Fibroblast of villous mesenchyme (primary cell): Measurements from ENCODE around the gene TNNC1. TPM values are rescaled to one million over a fixed set of nuclear protein-coding genes. Genes with fewer than 3 reads are reported as not detected.
A peak's percentile ranks its signal among the peaks of the same experiment; 100 is the strongest.

Experiments
- DNase-seq: peaks from one replicate; pipeline ENCODE4 v3.0.0-alpha.2; 2010; ENCODE audit warnings: low read depth
- H3K4me3 ChIP-seq: 2 replicates; pipeline ENCODE4 v1.5.1; 2011; ENCODE audit warnings: low read depth, mild to moderate bottlenecking, low read length
- total RNA-seq: library from RNA; depleted of rRNA; stranded (reverse); fragments of >200 nt; gene quantifications from 2 replicates; pipeline ENCODE4 v1.2.3, GENCODE V29; 2012
- TF ChIP-seq, protein P1 (sequence below): IDR thresholded peaks from 2 replicates; pipeline ENCODE4 v1.5.1; 2012; ENCODE audit warnings: low read depth, mild to moderate bottlenecking, low read length; ENCODE audit not compliant: insufficient read depth

Gene TNNC1
- total RNA-seq, 1 donor: 1.3 TPM

DNA sequence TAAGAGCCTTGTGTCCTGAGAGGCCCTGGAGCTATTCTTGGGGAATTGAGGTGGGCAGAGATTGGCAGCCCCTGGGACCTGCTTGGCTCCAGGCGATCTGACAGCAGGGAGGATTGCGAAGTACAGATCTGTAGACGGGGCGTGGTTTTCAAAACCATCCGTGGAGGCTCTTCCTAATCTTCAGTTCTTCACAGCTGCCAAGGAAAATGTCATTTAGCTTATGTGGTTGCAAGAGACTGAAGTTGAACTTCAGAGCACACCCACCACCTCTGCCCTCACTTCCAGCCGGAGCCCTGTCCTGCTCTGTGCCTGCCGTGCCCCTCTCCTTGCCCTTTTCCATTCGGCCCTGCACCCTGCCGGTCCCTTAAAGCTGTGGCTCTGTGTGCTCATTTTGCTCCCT lies 14.5 kb upstream of the TNNC1 start:
- TF ChIP-seq, protein P1, sequence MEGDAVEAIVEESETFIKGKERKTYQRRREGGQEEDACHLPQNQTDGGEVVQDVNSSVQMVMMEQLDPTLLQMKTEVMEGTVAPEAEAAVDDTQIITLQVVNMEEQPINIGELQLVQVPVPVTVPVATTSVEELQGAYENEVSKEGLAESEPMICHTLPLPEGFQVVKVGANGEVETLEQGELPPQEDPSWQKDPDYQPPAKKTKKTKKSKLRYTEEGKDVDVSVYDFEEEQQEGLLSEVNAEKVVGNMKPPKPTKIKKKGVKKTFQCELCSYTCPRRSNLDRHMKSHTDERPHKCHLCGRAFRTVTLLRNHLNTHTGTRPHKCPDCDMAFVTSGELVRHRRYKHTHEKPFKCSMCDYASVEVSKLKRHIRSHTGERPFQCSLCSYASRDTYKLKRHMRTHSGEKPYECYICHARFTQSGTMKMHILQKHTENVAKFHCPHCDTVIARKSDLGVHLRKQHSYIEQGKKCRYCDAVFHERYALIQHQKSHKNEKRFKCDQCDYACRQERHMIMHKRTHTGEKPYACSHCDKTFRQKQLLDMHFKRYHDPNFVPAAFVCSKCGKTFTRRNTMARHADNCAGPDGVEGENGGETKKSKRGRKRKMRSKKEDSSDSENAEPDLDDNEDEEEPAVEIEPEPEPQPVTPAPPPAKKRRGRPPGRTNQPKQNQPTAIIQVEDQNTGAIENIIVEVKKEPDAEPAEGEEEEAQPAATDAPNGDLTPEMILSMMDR: no peak
- DNase-seq: peak; percentile 82
- H3K4me3 ChIP-seq: peak overlapping the region; percentile 10

DNA sequence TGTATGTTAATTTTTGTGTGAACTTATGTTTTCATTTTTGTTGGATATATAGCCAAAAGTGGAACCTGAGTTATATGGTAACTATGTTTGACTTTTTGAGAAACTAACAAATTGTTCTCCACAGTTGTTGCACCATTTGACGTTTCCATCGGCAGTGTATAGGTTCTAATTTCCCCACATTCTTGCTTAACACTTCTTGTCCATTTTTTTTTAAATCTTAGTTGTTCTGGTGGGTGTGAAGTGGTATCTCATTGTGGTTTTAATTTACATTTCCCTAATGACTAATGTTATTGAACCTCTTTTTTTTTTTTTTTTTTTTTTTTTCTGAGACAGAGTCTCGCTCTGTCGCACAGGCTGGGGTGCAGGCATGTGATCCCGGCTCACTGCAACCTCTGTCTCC lies 9.6 kb upstream of the TNNC1 start:
- no peak for DNase-seq
- TF ChIP-seq, protein P1: no peak
- H3K4me3 ChIP-seq: no peak overlapping the region

DNA sequence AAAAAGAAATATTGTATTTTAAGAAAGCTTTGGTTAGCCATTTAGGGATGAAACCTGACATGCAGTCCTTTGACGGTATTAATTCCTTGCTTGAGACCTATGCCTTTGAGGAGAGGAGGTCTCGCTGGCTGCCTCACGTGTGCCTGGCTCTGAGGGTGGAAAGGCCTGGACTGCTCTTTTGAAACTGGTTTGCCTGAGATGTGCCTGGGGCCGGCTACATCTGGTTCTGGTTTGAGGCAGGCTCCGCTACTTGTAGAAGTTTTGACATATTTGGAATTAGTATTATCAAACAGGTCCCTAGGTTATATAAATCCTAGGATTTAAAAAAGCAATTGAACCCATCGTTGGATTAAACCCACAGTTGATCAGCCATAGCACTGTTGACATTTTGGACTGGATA lies 8.0 kb upstream of the TNNC1 start:
- TF ChIP-seq, protein P1: no peak
- no peak for DNase-seq
- no peak overlapping the region for H3K4me3 ChIP-seq

DNA sequence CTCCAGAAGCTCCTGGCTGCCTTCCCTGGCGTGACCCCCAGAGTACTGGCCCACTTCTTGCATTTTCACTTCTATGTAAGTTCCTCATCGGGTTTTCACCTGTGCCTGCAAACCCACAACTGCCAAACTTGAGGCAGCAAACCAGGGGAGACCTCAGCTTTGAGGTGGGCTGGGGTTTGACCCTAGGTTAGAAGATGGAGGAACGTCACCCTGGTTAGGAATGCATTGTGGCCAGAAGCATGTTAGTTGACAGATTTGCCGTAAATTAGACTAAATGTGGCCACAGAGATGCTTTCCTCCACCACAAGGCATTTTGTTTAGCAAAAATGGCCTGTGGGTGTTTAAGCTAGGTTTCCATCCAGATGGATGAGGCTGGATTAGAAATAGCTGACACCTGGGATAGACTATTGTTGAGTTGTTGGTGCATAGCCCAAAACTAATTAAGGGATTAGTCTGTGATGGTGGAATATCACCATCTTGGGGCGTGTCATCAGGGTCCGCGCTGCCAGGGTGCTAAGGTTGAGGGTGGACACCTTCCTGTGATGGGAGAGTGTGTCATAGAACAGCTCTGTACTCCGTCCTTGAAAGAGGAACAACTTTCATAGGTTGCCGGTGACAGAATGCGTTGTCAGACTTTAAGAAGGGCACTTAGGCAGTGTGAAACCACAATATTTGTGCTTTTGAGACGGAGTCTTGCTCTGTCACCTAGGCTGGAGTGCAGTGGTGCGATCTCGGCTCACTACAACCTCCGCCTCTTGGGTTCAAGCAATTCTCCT lies 5.1 kb upstream of the TNNC1 start:
- TF ChIP-seq, protein P1: no peak
- H3K4me3 ChIP-seq: no peak overlapping the region
- DNase-seq: no peak

DNA sequence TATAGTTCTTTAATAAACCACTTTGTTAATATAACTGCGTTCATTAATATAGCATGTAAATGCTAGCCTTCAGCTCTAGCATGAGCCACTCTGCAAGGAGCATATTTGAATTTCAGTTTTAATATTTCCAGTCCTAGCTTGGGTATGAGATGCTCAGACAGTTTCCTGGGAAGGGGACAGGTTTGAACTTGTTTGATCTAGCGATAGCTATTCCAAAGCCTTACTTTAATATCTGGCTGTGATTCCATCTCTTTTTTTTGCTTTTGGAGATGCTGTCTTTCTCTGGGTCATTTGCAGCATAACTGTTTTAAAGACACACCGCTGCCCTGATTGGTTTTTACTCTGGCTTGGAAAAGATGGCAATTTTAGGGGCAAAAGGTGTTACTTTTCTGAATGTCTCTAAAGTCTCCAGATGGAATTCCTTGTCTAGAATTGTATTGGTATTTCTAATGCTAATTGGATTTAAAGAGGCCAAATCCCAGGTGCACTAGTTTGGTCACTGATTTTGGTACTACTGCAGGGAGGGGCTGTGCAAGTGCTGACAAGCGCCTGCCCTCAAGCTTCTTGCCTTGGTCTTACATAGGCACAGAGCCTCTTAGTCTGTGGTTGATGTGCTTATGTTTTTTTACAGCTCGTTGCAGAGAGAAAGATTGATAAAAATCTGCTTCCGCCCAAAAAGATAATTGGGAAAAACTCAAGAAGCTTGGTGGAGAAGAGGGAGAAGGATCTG lies 4.4 kb upstream of the TNNC1 start:
- no peak overlapping the region for H3K4me3 ChIP-seq
- DNase-seq: no peak
- TF ChIP-seq, protein P1: no peak

DNA sequence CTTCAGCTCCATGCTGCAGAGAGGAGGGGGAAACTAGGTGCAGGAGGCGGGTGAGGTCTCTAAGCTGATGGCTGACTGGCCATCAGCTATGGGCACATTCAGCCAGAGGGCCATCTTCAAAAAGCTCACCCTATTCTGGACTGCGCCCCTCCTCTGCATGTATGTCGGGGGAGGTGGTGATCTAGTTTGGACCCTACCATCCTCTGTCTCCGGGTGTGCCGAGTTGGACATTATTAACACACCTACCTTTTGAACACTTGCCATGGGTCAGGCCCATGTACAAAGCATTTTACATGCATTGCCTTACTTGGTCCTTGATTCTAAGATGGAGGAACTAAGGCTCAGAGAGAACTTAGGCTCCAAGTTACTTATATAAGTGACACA lies 3.0 kb upstream of the TNNC1 start:
- TF ChIP-seq, protein P1: no peak
- H3K4me3 ChIP-seq: peak overlapping the region; percentile 93
- DNase-seq: no peak
